GM12878 (cell line): ENCODE data around the gene RALB. TPM values are rescaled to one million over a fixed set of nuclear protein-coding genes. Genes with fewer than 3 reads are reported as not detected.

ENCODE experiments used
- ATAC-seq: fragments of 200-7000 bp; cut with Tn5 transposase; 3 replicates; pipeline ENCODE4 v1.9.1; 2020; ENCODE audit warnings: mild to moderate bottlenecking, moderate library complexity
- BruUV-seq: library from RNA; stranded (reverse); fragments of 400-500 nt; replicated peaks from 2 replicates; lab custom pipeline; 2021; lab: Mats Ljungman, UMichigan
- CTCF ChIA-PET: fragments of 300-600 bp; sonication (Branson Sonifier 250); formaldehyde crosslinking; extraction: SDS; loops from one replicate; lab custom pipeline; 2021; ENCODE audit warnings: inconsistent platforms; lab: Yijun Ruan, JAX
- POLR2A ChIA-PET: fragments of 350-600 bp; formaldehyde crosslinking; extraction: SDS; loops from one replicate; lab custom pipeline; 2021; ENCODE audit warnings: inconsistent platforms; lab: Charles Lee
- RAD21 ChIA-PET: fragments of 300-600 bp; sonication (Branson Sonifier 250); formaldehyde crosslinking; loops from one replicate; lab custom pipeline; 2023; ENCODE audit warnings: antibody characterized with exemption; ENCODE audit not compliant: unreplicated experiment; lab: Charles Lee
- SMC1A ChIA-PET: fragments of 300-600 bp; sonication (Branson Sonifier 250); formaldehyde crosslinking; loops from one replicate; lab custom pipeline; 2023; ENCODE audit not compliant: unreplicated experiment, uncharacterized antibody; lab: Charles Lee
- DNase-seq: peaks from one replicate; pipeline ENCODE4 v3.0.0-alpha.2; 2011; ENCODE audit warnings: low read depth, low spot score
- FAIRE-seq: peaks from 3 replicates; lab custom pipeline; 2011; peaks lifted over from hg19 to GRCh38; lab: Jason Lieb, UNC
- H2AFZ ChIP-seq: 2 replicates; pipeline ENCODE4 v1.6.0; 2011; ENCODE audit warnings: low read depth, low read length, control low read depth; ENCODE audit not compliant: control insufficient read depth
- H3K27ac ChIP-seq: 2 replicates; pipeline ENCODE4 v1.5.1; 2011; ENCODE audit warnings: control low read depth; ENCODE audit not compliant: control insufficient read depth, insufficient read depth
- H3K27me3 ChIP-seq, 2 experiments: replicated peaks in 1 of 2; 2 replicates each; pipeline versions ENCODE4 v1.6.0 to v1.6.1; 2011; ENCODE audit warnings: low read length in 1 of 2; ENCODE audit not compliant: control insufficient read depth in 2 of 2, insufficient read depth in 2 of 2
- H3K36me3 ChIP-seq, 2 experiments: 2 replicates each; pipeline ENCODE4 v1.5.1; 2011; ENCODE audit warnings: low read length in 1 of 2; ENCODE audit not compliant: control insufficient read depth in 2 of 2, insufficient read depth in 2 of 2
- H3K4me1 ChIP-seq: 2 replicates; pipeline ENCODE4 v1.6.1; 2011; ENCODE audit warnings: mild to moderate bottlenecking, low read length, moderate library complexity, mixed read lengths; ENCODE audit not compliant: control insufficient read depth, insufficient read depth
- H3K4me2 ChIP-seq: 2 replicates; pipeline ENCODE4 v1.6.0; 2011; ENCODE audit warnings: control low read depth; ENCODE audit not compliant: control insufficient read depth, insufficient read depth
- H3K4me3 ChIP-seq: fragments of 200-600 bp; sonication (generic); 2 replicates; pipeline ENCODE4 v1.5.1; 2016
- H3K79me2 ChIP-seq: 2 replicates; pipeline ENCODE4 v1.6.0; 2011; ENCODE audit warnings: low read length; ENCODE audit not compliant: control insufficient read depth, insufficient read depth
- H3K9ac ChIP-seq: 2 replicates; pipeline ENCODE4 v1.8.0; 2011; ENCODE audit warnings: low read length, control low read depth, mixed read lengths; ENCODE audit not compliant: control insufficient read depth, insufficient read depth
- H3K9me3 ChIP-seq: replicated peaks from 3 replicates; pipeline ENCODE4 v1.5.1; 2011; ENCODE audit warnings: mild to moderate bottlenecking, low read length; ENCODE audit not compliant: control insufficient read depth, insufficient read depth
- H4K20me1 ChIP-seq: 2 replicates; pipeline ENCODE4 v1.6.0; 2011; ENCODE audit not compliant: control insufficient read depth, insufficient read depth
- FOXK2 ChIP-seq: fragments of 450-650 bp; IDR thresholded peaks from 2 replicates; pipeline ENCODE4 v1.6.1; 2017; ENCODE audit warnings: mild to moderate bottlenecking, moderate library complexity
- HDAC2 ChIP-seq: fragments of 200-600 bp; sonication (generic); IDR thresholded peaks from 2 replicates; pipeline ENCODE4 v1.6.1; 2017
- HDGF ChIP-seq: fragments of 450-650 bp; IDR thresholded peaks from 2 replicates; pipeline ENCODE4 v1.6.1; 2016; ENCODE audit warnings: antibody characterized with exemption
- MLLT1 ChIP-seq: fragments of 450-650 bp; IDR thresholded peaks from 2 replicates; pipeline ENCODE4 v1.6.1; 2016; ENCODE audit warnings: mild to moderate bottlenecking
- SMARCA5 ChIP-seq: fragments of 450-650 bp; IDR thresholded peaks from 2 replicates; pipeline ENCODE4 v1.6.1; 2017; ENCODE audit warnings: mild to moderate bottlenecking
- SREBF1 ChIP-seq: IDR thresholded peaks from 2 replicates; pipeline ENCODE4 v1.6.1; 2012; ENCODE audit warnings: mild to moderate bottlenecking, low read length
- ZBTB11 ChIP-seq: fragments of 450-650 bp; formaldehyde crosslinking; IDR thresholded peaks from 2 replicates; pipeline ENCODE4 v1.5.0; 2022; ENCODE audit warnings: mild to moderate bottlenecking, missing genetic modification characterization
- ZBTB33 ChIP-seq: fragments of 450-650 bp; IDR thresholded peaks from 2 replicates; pipeline ENCODE4 v1.6.1; 2017; ENCODE audit warnings: mild to moderate bottlenecking
- WGBS: methylation state at CpG from one replicate; pipeline ENCODE4 v1.1.6; 2016; ENCODE audit warnings: low lambda C conversion rate; ENCODE audit not compliant: insufficient replicate concordance, insufficient coverage; ENCODE audit errors: missing lambda C conversion rate; 5-methylcytosine and 5-hydroxymethylcytosine counted together
- in situ Hi-C: fragments of 300-500 bp; cut with MboI; formaldehyde crosslinking; loops from 9 replicates; pipeline ENCODE4 v1.14.3; 2018; ENCODE audit warnings: mixed read lengths
- intact Hi-C: fragments of 100-400 bp; cut with micrococcal nuclease; formaldehyde crosslinking; loops from one replicate; pipeline ENCODE4 v1.14.2; 2022; ENCODE audit not compliant: unreplicated experiment
- polyA plus RNA-seq, 11 experiments: library from polyadenylated mRNA; depleted of rRNA in 4 of 11; unstranded in 6 of 11; stranded (reverse) in 5 of 11; fragments of >200 nt; fragmentation: Nextera tagmentation in 4 of 11; fragmentation: Illumina TruSeq in 1 of 11; extraction: Ambion mirVana in 4 of 11; extraction: Trizol in 1 of 11; gene quantifications; 1 replicate in 1 of 11; 2 replicates in 10 of 11; pipeline versions ENCODE4 v1.2.1 to v1.2.3, GENCODE V29; 2011 to 2016; ENCODE audit warnings: inconsistent platforms in 2 of 11, missing spikeins in 2 of 11, low read depth in 1 of 11
- total RNA-seq, 4 experiments: library from RNA; depleted of rRNA in 3 of 4; stranded (reverse); fragments of >200 nt in 3 of 4; fragmentation: Illumina TruSeq in 1 of 4; extraction: Trizol in 1 of 4; gene quantifications; 2 replicates each; pipeline versions ENCODE4 v1.2.1 to v1.2.3, GENCODE V29; 2013 to 2021

Gene RALB
- total and polyA plus RNA-seq, 10 of the 15 experiments (the other 5 are each of a cell fraction or from before 2014, with no cell fraction given), result 8.3 to 54.0 (median 24.2) TPM

- TF ChIP-seq ZBTB11 (no peak), SREBF1 (no peak)
These were observed 31.0 kb upstream of the RALB start (continued) for GRCh38 chr2:120221616-120222015.

- peak overlapping the region; percentile 71 for H3K4me2 ChIP-seq
- ChIA-PET RAD21 (interaction anchor here (1.0 to 2.0 kb wide), 8 partner anchors 10 to 91 kb away, joined by 3 to 14 read pairs (median 8); partner anchors contain the start of gene RALB), POLR2A (interaction anchor here (0.6 to 1.9 kb wide), 5 partner anchors 9 to 88 kb away, joined by 3 to 17 read pairs (median 5); partner anchors contain the start of gene RALB), SMC1A (interaction anchor here (0.6 to 1.9 kb wide), 4 partner anchors 10 to 47 kb away, joined by 3 to 9 read pairs (median 3); no protein-coding TSS in a partner anchor), CTCF (interaction anchor here (1.0 to 3.5 kb wide), 7 partner anchors 10 to 469 kb away, joined by 3 to 13 read pairs (median 3); no protein-coding TSS in a partner anchor)
- H3K9ac ChIP-seq, result peak overlapping the region; percentile 63
- FAIRE-seq (no peak), DNase-seq (no peak), ATAC-seq (no peak)
- 85% methylated on average over 44 of the region's 49 CpGs for WGBS
- BruUV-seq, result no TSS peak
- H3K27me3 ChIP-seq, result no peaks in the 10 kb centered on the region
- H3K9me3 ChIP-seq, result no peaks in the 10 kb centered on the region
- H4K20me1 ChIP-seq, result no peaks in the 10 kb centered on the region
- H3K4me1 ChIP-seq, result peaks cover 22% of the 10 kb centered on the region
- intact Hi-C loops (loop anchor here (1.0 to 2.0 kb wide), 2 partner anchors 30 to 88 kb away; partner anchors contain the start of gene RALB), in situ Hi-C loops (loop anchor here (25.0 kb wide), 1 partner anchor 465 kb away; no protein-coding TSS in a partner anchor)
- H3K4me3 ChIP-seq, result peak overlapping the region; percentile 81
- H3K36me3 ChIP-seq, result no peaks in the 10 kb centered on the region; a peak in 1 of 4 replicates
- H3K27ac ChIP-seq, result peak overlapping the region; percentile 83
- H2AFZ ChIP-seq, result peak overlapping the region; percentile 77
- H3K79me2 ChIP-seq, result peaks cover 18% of the 10 kb centered on the region
- no peak for TF ChIP-seq FOXK2
- TF ChIP-seq HDAC2, result 0 out of 2 replicates have a peak, but pooled peaks have one; percentile 13
- peak; percentile 91 for TF ChIP-seq MLLT1
- 0 out of 2 replicates have a peak, but pooled peaks have one; percentile 70 for TF ChIP-seq SMARCA5
- TF ChIP-seq ZBTB33, result peak; percentile 76; the same call in 1 of the 2 replicates
- 0 out of 2 replicates have a peak, but pooled peaks have one; percentile 38 for TF ChIP-seq HDGF
These were observed 30.2 kb upstream of the RALB start for GRCh38 chr2:120222186-120223033.
